Thoracic aorta (tissue), 2 donors: Measurements from ENCODE around the gene MAU2. TPM values are rescaled to one million over a fixed set of nuclear protein-coding genes. Genes with fewer than 3 reads are reported as not detected.

Source experiments
- ATAC-seq: fragments of 150-250 bp; one replicate; pipeline ENCODE4 v1.8.0; 2017; ENCODE audit warnings: low read depth; ENCODE audit not compliant: insufficient number of reproducible peaks, low FRiP score
- DNase-seq: peaks from one replicate; pipeline ENCODE4 v3.0.0-alpha.2; 2020; ENCODE audit warnings: low spot score
- H3K27ac ChIP-seq, 2 donors: fragments of 200-600 bp; sonication (generic); 1 replicate in 1 of 2; 2 replicates in 1 of 2; pipeline ENCODE4 v1.5.1; 2016; ENCODE audit warnings: mild to moderate bottlenecking in 2 of 2, moderate library complexity in 2 of 2
- H3K27me3 ChIP-seq: fragments of 200-600 bp; sonication (generic); replicated peaks from 2 replicates; pipeline ENCODE4 v1.6.0; 2016; ENCODE audit warnings: mild to moderate bottlenecking; ENCODE audit not compliant: insufficient read depth
- H3K36me3 ChIP-seq: fragments of 200-600 bp; sonication (generic); one replicate; pipeline ENCODE4 v1.5.1; 2016
- H3K4me1 ChIP-seq, 2 donors: fragments of 200-600 bp; sonication (generic); 1 replicate in 1 of 2; 2 replicates in 1 of 2; pipeline versions ENCODE4 v1.5.1 to v1.6.0; 2016; ENCODE audit warnings: low read depth in 2 of 2, mild to moderate bottlenecking in 1 of 2; ENCODE audit not compliant: control insufficient read depth in 1 of 2
- H3K4me3 ChIP-seq: fragments of 200-600 bp; sonication (generic); 2 replicates; pipeline ENCODE4 v1.5.1; 2016; ENCODE audit warnings: mild to moderate bottlenecking
- H3K9me3 ChIP-seq: fragments of 200-600 bp; sonication (generic); 2 replicates; pipeline ENCODE4 v1.5.1; 2016
- CTCF ChIP-seq: fragments of 200-600 bp; sonication (generic); IDR thresholded peaks from one replicate; pipeline ENCODE4 v1.5.1; 2019; ENCODE audit warnings: antibody characterized with exemption
- total RNA-seq, 2 donors: library from RNA; depleted of rRNA; stranded (reverse); fragments of >200 nt; gene quantifications; one replicate each; pipeline versions ENCODE4 v1.1.0 to v1.2.3, GENCODE V29; 2016

MAU2 gene
- total RNA-seq = 100 to 1,000 TPM in 1 of 2 donors, 10 to 100 TPM in 1; 93.9 to 119 TPM

GRCh38 chr19:19320361-19321140, at the start of gene MAU2, which contains the start of gene SUGP1:
Gene MAU2 (plus strand): TSS chr19:19320829. CDS start chr19:19320860, 31 bp downstream.
Gene SUGP1 (minus strand): TSS chr19:19320509. CDS start chr19:19320496, 13 bp downstream.
- Histone ChIP-seq H3K9me3 (no peaks in the 10 kb centered on the region), H3K36me3 (peaks cover 21% of the 10 kb centered on the region), H3K4me1 (peaks cover 19 to 43% of the 10 kb centered on the region in 2 donors), H3K27ac (peak within 1 kb of the TSS; percentile 75 to 88), H3K27me3 (no peaks in the 10 kb centered on the region), H3K4me3 (peak within 1 kb of the TSS; percentile 88)
- ATAC-seq (peak; percentile 83), DNase-seq (peak; percentile 63)
- TF ChIP-seq CTCF = peak; percentile 49

- TF ChIP-seq CTCF = no peak
- no peak for ATAC-seq
- no peaks in the 10 kb centered on the region for H3K27me3 ChIP-seq
- no peaks in the 10 kb centered on the region for H3K9me3 ChIP-seq
- H3K36me3 ChIP-seq = peaks cover 13% of the 10 kb centered on the region
- H3K4me1 ChIP-seq = peaks cover 4 to 5% of the 10 kb centered on the region in 2 donors
- H3K4me3 ChIP-seq = no peak overlapping the region
- DNase-seq = no peak
- H3K27ac ChIP-seq = no peak overlapping the region
These were observed 48.6 kb upstream of the MAU2 start for GRCh38 chr19:19271828-19272599.

- no peak for ATAC-seq
- Histone ChIP-seq H3K27me3 (no peaks in the 10 kb centered on the region), H3K27ac (no peak overlapping the region), H3K4me3 (no peak overlapping the region), H3K36me3 (peaks cover 30% of the 10 kb centered on the region), H3K4me1 (peaks cover 4 to 5% of the 10 kb centered on the region in 2 donors), H3K9me3 (no peaks in the 10 kb centered on the region)
- DNase-seq = no peak
- TF ChIP-seq CTCF = no peak
These were observed 46.5 kb upstream of the MAU2 start for GRCh38 chr19:19274146-19274545.

- no peak overlapping the region for H3K4me3 ChIP-seq
- no peaks in the 10 kb centered on the region for H3K9me3 ChIP-seq
- peaks cover 38% of the 10 kb centered on the region for H3K36me3 ChIP-seq
- no peaks in the 10 kb centered on the region for H3K27me3 ChIP-seq
- ATAC-seq (no peak), DNase-seq (no peak)
- no peak for TF ChIP-seq CTCF
- H3K4me1 ChIP-seq = peaks cover 4 to 5% of the 10 kb centered on the region in 2 donors
- no peak overlapping the region for H3K27ac ChIP-seq
These were observed 45.7 kb upstream of the MAU2 start for GRCh38 chr19:19274716-19275565.
